GM21528 (cell line): ENCODE results near the gene NUDT5.
A peak's percentile ranks its signal among the peaks of the same experiment; 100 is the strongest.
"Not testable (repeated sequence)": the region's sequence is repeated elsewhere in the genome, so short reads cannot be mapped to it uniquely, and the experiment has no call there.

Experiments
- ATAC-seq: cut with Tn5 transposase; IDR thresholded peaks from one replicate; pipeline ENCODE4 v1.9.1; 2021; ENCODE audit warnings: mild to moderate bottlenecking, moderate library complexity; ENCODE audit not compliant: unreplicated experiment, low FRiP score

Gene NUDT5

GRCh38 chr10:12195603-12196506 lies at the start of gene NUDT5, which contains the start of gene CDC123:
NUDT5 (minus strand) TSS chr10:12195891; CDS start chr10:12186291, 9,600 bp downstream.
CDC123 (plus strand) TSS chr10:12196188; CDS start chr10:12196246, 58 bp downstream.
- peak; percentile 88 for ATAC-seq

- no peak for ATAC-seq
These were observed 48.4 kb upstream of the NUDT5 start for GRCh38 chr10:12243864-12244620.

GRCh38 chr10:12241810-12242529 lies 46.3 kb upstream of the NUDT5 start:
- ATAC-seq: no peak

GRCh38 chr10:12238821-12239220 lies 43.1 kb upstream of the NUDT5 start:
- no peak for ATAC-seq

GRCh38 chr10:12237265-12238220 lies 41.9 kb upstream of the NUDT5 start:
- ATAC-seq: no peak

GRCh38 chr10:12235796-12236195 lies 40.1 kb upstream of the NUDT5 start:
- ATAC-seq: no peak

- no peak for ATAC-seq
These were observed 39.5 kb upstream of the NUDT5 start for GRCh38 chr10:12235116-12235694.

- not testable (repeated sequence) for ATAC-seq
These were observed 39.0 kb upstream of the NUDT5 start for GRCh38 chr10:12234687-12235086.

GRCh38 chr10:12228851-12229250 lies 33.2 kb upstream of the NUDT5 start:
- no peak for ATAC-seq

- not testable (repeated sequence) for ATAC-seq
These were observed 30.7 kb upstream of the NUDT5 start for GRCh38 chr10:12226438-12226837.

GRCh38 chr10:12225444-12225843 lies 29.8 kb upstream of the NUDT5 start:
- no peak for ATAC-seq

GRCh38 chr10:12221323-12222298 lies 25.9 kb upstream of the NUDT5 start:
- no peak for ATAC-seq

GRCh38 chr10:12218991-12219390 lies 23.3 kb upstream of the NUDT5 start:
- ATAC-seq: no peak

- ATAC-seq: no peak
These were observed 19.1 kb upstream of the NUDT5 start for GRCh38 chr10:12214763-12215218.

GRCh38 chr10:12214093-12214492 lies 18.4 kb upstream of the NUDT5 start:
- ATAC-seq: no peak

- no peak for ATAC-seq
These were observed 17.9 kb upstream of the NUDT5 start for GRCh38 chr10:12213621-12214020.

GRCh38 chr10:12212454-12212853 lies 16.8 kb upstream of the NUDT5 start:
- ATAC-seq: no peak

- ATAC-seq: no peak
These were observed 12.8 kb upstream of the NUDT5 start for GRCh38 chr10:12208460-12208859.
